Measurements from ENCODE around the gene TXNDC17.

The TXNDC17 gene

GRCh38 chr17:6596511-6596910 is 44.3 kb upstream of the TXNDC17 start (continued):
- TF ChIP-seq TSHZ2 (CRISPR knock-in tag; IDR thresholded peaks at IDR 0.05): no peak
- TF ChIP-seq RARB (CRISPR knock-in tag; IDR thresholded peaks at IDR 0.05): no peak
- TF ChIP-seq ESRRG (CRISPR knock-in tag; IDR thresholded peaks at IDR 0.05): no peak
- TF ChIP-seq, protein P1, sequence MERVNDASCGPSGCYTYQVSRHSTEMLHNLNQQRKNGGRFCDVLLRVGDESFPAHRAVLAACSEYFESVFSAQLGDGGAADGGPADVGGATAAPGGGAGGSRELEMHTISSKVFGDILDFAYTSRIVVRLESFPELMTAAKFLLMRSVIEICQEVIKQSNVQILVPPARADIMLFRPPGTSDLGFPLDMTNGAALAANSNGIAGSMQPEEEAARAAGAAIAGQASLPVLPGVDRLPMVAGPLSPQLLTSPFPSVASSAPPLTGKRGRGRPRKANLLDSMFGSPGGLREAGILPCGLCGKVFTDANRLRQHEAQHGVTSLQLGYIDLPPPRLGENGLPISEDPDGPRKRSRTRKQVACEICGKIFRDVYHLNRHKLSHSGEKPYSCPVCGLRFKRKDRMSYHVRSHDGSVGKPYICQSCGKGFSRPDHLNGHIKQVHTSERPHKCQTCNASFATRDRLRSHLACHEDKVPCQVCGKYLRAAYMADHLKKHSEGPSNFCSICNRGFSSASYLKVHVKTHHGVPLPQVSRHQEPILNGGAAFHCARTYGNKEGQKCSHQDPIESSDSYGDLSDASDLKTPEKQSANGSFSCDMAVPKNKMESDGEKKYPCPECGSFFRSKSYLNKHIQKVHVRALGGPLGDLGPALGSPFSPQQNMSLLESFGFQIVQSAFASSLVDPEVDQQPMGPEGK (CRISPR knock-in tag; IDR thresholded peaks at IDR 0.05; ENCODE audit: borderline replicate concordance): no peak
- no peak for TF ChIP-seq BACH2 (CRISPR knock-in tag; IDR thresholded peaks at IDR 0.05; ENCODE audit: borderline replicate concordance)
- TF ChIP-seq ARNTL (CRISPR knock-in tag; IDR thresholded peaks at IDR 0.05; ENCODE audit: borderline replicate concordance, low read depth): no peak
- no peak for TF ChIP-seq GLIS3 (CRISPR knock-in tag; IDR thresholded peaks at IDR 0.05)

DNA sequence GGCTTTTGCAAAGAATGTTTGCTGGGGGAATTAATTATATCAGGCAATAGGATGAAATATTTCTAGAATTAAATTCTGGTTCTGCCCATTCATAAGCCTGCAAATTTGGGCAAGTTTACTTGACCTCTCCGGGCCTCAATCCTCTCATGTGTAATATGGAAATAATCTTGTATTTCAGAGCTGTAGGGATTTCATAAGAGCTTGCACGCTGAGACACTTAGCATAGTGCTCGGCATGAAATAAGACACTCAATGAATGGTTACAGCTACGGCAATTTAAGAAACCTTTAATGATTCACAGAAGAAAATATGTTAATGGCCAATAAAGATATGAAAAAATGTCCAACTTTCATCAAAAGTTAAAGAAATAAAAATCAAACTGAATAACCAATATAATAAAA is 43.9 kb upstream of the TXNDC17 start:
- no peak for ATAC-seq
- TF ChIP-seq, protein P1 (CRISPR knock-in tag; IDR thresholded peaks at IDR 0.05; ENCODE audit: borderline replicate concordance): no peak
- TF ChIP-seq BACH2 (CRISPR knock-in tag; IDR thresholded peaks at IDR 0.05; ENCODE audit: borderline replicate concordance): no peak
- TF ChIP-seq ISL1 (CRISPR knock-in tag; IDR thresholded peaks at IDR 0.05): no peak
- TF ChIP-seq, protein P2, sequence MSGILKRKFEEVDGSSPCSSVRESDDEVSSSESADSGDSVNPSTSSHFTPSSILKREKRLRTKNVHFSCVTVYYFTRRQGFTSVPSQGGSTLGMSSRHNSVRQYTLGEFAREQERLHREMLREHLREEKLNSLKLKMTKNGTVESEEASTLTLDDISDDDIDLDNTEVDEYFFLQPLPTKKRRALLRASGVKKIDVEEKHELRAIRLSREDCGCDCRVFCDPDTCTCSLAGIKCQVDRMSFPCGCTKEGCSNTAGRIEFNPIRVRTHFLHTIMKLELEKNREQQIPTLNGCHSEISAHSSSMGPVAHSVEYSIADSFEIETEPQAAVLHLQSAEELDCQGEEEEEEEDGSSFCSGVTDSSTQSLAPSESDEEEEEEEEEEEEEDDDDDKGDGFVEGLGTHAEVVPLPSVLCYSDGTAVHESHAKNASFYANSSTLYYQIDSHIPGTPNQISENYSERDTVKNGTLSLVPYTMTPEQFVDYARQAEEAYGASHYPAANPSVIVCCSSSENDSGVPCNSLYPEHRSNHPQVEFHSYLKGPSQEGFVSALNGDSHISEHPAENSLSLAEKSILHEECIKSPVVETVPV (CRISPR knock-in tag; IDR thresholded peaks at IDR 0.05): no peak
- TF ChIP-seq GLIS3 (CRISPR knock-in tag; IDR thresholded peaks at IDR 0.05): no peak
- TF ChIP-seq OSR1 (CRISPR knock-in tag; IDR thresholded peaks at IDR 0.05): no peak
- no peak for TF ChIP-seq CSDC2 (CRISPR knock-in tag; IDR thresholded peaks at IDR 0.05)
- TF ChIP-seq ESRRG (CRISPR knock-in tag; IDR thresholded peaks at IDR 0.05): no peak
- no peak for TF ChIP-seq TCF4 (CRISPR knock-in tag; IDR thresholded peaks at IDR 0.05; ENCODE audit: borderline replicate concordance)
- no peak for TF ChIP-seq ARNTL (CRISPR knock-in tag; IDR thresholded peaks at IDR 0.05; ENCODE audit: borderline replicate concordance, low read depth)
- no peak for TF ChIP-seq ZC3H10 (CRISPR knock-in tag; IDR thresholded peaks at IDR 0.05)
- no peak for TF ChIP-seq RARB (CRISPR knock-in tag; IDR thresholded peaks at IDR 0.05)

DNA sequence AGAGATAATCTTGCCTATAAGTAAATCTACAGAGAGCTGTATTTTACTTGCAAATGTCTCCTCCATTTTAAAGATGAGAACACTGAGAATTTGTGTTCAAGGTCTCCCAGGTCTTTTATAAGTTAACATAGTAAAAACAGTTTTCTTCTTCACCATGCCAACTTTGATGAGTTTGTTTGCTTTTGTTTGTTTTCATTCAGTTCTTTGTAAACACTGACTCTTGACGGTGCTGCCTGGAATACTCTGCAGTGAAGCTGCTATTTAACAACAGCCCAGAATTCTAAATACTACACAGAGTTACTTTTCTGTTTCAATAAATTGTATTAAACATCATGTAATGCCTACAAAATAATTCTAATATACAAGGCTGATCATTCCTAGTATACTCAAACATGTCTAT is 43.1 kb upstream of the TXNDC17 start:
- no peak for ATAC-seq
- no peak for TF ChIP-seq TSHZ2 (CRISPR knock-in tag; IDR thresholded peaks at IDR 0.05)
- TF ChIP-seq ISL1 (CRISPR knock-in tag; IDR thresholded peaks at IDR 0.05): no peak
- TF ChIP-seq, protein P2 (CRISPR knock-in tag; IDR thresholded peaks at IDR 0.05): no peak
- TF ChIP-seq RARB (CRISPR knock-in tag; IDR thresholded peaks at IDR 0.05): no peak
- no peak for TF ChIP-seq ZC3H10 (CRISPR knock-in tag; IDR thresholded peaks at IDR 0.05)
- TF ChIP-seq CREB5 (CRISPR knock-in tag; IDR thresholded peaks at IDR 0.05; ENCODE audit: low read depth): no peak
- no peak for TF ChIP-seq ARNTL (CRISPR knock-in tag; IDR thresholded peaks at IDR 0.05; ENCODE audit: borderline replicate concordance, low read depth)
- no peak for TF ChIP-seq ZNF70 (CRISPR knock-in tag; IDR thresholded peaks at IDR 0.05)
- no peak for TF ChIP-seq GLIS3 (CRISPR knock-in tag; IDR thresholded peaks at IDR 0.05)
- no peak for TF ChIP-seq PPARA (CRISPR knock-in tag; IDR thresholded peaks at IDR 0.05; ENCODE audit: borderline replicate concordance)
- TF ChIP-seq TCF4 (CRISPR knock-in tag; IDR thresholded peaks at IDR 0.05; ENCODE audit: borderline replicate concordance): no peak
- no peak for TF ChIP-seq ZFP3 (CRISPR knock-in tag; IDR thresholded peaks at IDR 0.05)
- no peak for TF ChIP-seq BACH2 (CRISPR knock-in tag; IDR thresholded peaks at IDR 0.05; ENCODE audit: borderline replicate concordance)
- TF ChIP-seq, protein P1 (CRISPR knock-in tag; IDR thresholded peaks at IDR 0.05; ENCODE audit: borderline replicate concordance): no peak
- TF ChIP-seq TOX (CRISPR knock-in tag; IDR thresholded peaks at IDR 0.05; ENCODE audit: borderline replicate concordance): no peak

All from SK-N-SH treated with all-trans-retinoic acid at 6 μM for 48 hours (cell line).